ENCODE data around the gene CCDC70. TPM values are rescaled to one million over a fixed set of nuclear protein-coding genes. Genes with fewer than 3 reads are reported as not detected.
"Not testable (repeated sequence)": the region's sequence is repeated elsewhere in the genome, so short reads cannot be mapped to it uniquely, and the experiment has no call there.

CCDC70 gene
- not detected for polyA plus RNA-seq (2013, experiment 1 of 2; ENCODE audit: insufficient read length)
- polyA plus RNA-seq (2013, experiment 2 of 2; ENCODE audit: insufficient read length): not detected

- peak; percentile 34 for DNase-seq
These were observed at the start of gene CCDC70 for GRCh38 chr13:51861723-51862300. Gene CCDC70 (plus strand): TSS chr13:51861969. CDS start chr13:51865412, 3,443 bp downstream.

- no peak for DNase-seq
These were observed 47.7 kb upstream of the CCDC70 start for GRCh38 chr13:51814071-51814470.

- peak; percentile 56 for DNase-seq
These were observed 46.7 kb upstream of the CCDC70 start for GRCh38 chr13:51814825-51815650.

GRCh38 chr13:51815848-51816247 is 45.9 kb upstream of the CCDC70 start:
- DNase-seq: no peak

GRCh38 chr13:51816604-51817249 is 45.0 kb upstream of the CCDC70 start:
- DNase-seq: no peak

- no peak for DNase-seq
These were observed 44.1 kb upstream of the CCDC70 start for GRCh38 chr13:51817717-51818116.

- DNase-seq: no peak
These were observed 43.5 kb upstream of the CCDC70 start for GRCh38 chr13:51818276-51818675.

- DNase-seq: no peak
These were observed 42.8 kb upstream of the CCDC70 start for GRCh38 chr13:51818781-51819511.

- no peak for DNase-seq
These were observed 42.2 kb upstream of the CCDC70 start for GRCh38 chr13:51819544-51819943.

- no peak for DNase-seq
These were observed 41.7 kb upstream of the CCDC70 start for GRCh38 chr13:51820016-51820597.

- no peak for DNase-seq
These were observed 40.2 kb upstream of the CCDC70 start for GRCh38 chr13:51821606-51822005.

- no peak for DNase-seq
These were observed 39.5 kb upstream of the CCDC70 start for GRCh38 chr13:51822106-51822815.

- DNase-seq: no peak
These were observed 38.4 kb upstream of the CCDC70 start for GRCh38 chr13:51823359-51823758.

GRCh38 chr13:51823863-51824262 is 37.9 kb upstream of the CCDC70 start:
- no peak for DNase-seq

- DNase-seq: not testable (repeated sequence)
These were observed 37.1 kb upstream of the CCDC70 start for GRCh38 chr13:51824712-51825111.

- DNase-seq: no peak
These were observed 36.6 kb upstream of the CCDC70 start for GRCh38 chr13:51825165-51825592.

GRCh38 chr13:51825681-51826254 is 36.0 kb upstream of the CCDC70 start:
- DNase-seq: no peak

GRCh38 chr13:51826606-51827005 is 35.2 kb upstream of the CCDC70 start:
- DNase-seq: no peak

- no peak for DNase-seq
These were observed 34.5 kb upstream of the CCDC70 start for GRCh38 chr13:51827254-51827653.

GRCh38 chr13:51828730-51829567 is 32.8 kb upstream of the CCDC70 start:
- DNase-seq: no peak
